Common myeloid progenitor, CD34-positive (primary cell): ENCODE measurements around the gene LRRC10.

ENCODE experiments used
- CTCF ChIA-PET: fragments of 350-600 bp; sonication (Branson Sonifier 250); formaldehyde crosslinking; loops from one replicate; lab custom pipeline; 2021; ENCODE audit warnings: antibody characterized with exemption; lab: Charles Lee
- POLR2A ChIA-PET: fragments of 350-600 bp; sonication (Branson Sonifier 250); formaldehyde crosslinking; loops from one replicate; lab custom pipeline; 2021; ENCODE audit warnings: antibody characterized with exemption; lab: Charles Lee
- DNase-seq, 3 donors: peaks; one replicate each; pipeline versions ENCODE4 v3.0.0 to v3.0.0-alpha.2; 2013
- H3K27ac ChIP-seq, 2 experiments: 1 replicate in 1 of 2; 2 replicates in 1 of 2; pipeline ENCODE4 v1.7.0; 2013; ENCODE audit warnings: inconsistent platforms in 2 of 2, low read length in 2 of 2, mild to moderate bottlenecking in 2 of 2, low read depth in 1 of 2, moderate library complexity in 1 of 2; ENCODE audit not compliant: severe bottlenecking in 2 of 2, insufficient read depth in 1 of 2, poor library complexity in 1 of 2
- H3K27me3 ChIP-seq, 5 experiments: replicated peaks in 2 of 5; 1 replicate in 3 of 5; 2 replicates in 2 of 5; pipeline versions ENCODE4 v1.6.1 to v1.7.0; 2013; ENCODE audit warnings: low read length in 4 of 5, mild to moderate bottlenecking in 2 of 5, moderate library complexity in 2 of 5, inconsistent platforms in 1 of 5; ENCODE audit not compliant: insufficient read depth in 5 of 5, control insufficient read depth in 4 of 5
- H3K36me3 ChIP-seq, 4 experiments: 1 replicate in 2 of 4; 2 replicates in 2 of 4; pipeline versions ENCODE4 v1.6.1 to v1.7.0; 2013; ENCODE audit warnings: low read length in 3 of 4, control low read depth in 1 of 4, mild to moderate bottlenecking in 1 of 4; ENCODE audit not compliant: control insufficient read depth in 4 of 4, insufficient read depth in 4 of 4
- H3K4me1 ChIP-seq, 4 experiments: 1 replicate in 3 of 4; 2 replicates in 1 of 4; pipeline versions ENCODE4 v1.6.1 to v1.7.1; 2013; ENCODE audit warnings: low read length in 3 of 4, mild to moderate bottlenecking in 3 of 4, control low read depth in 1 of 4, inconsistent platforms in 1 of 4, moderate library complexity in 1 of 4; ENCODE audit not compliant: control insufficient read depth in 4 of 4, insufficient read depth in 4 of 4; ENCODE audit errors: control extremely low read depth in 1 of 4
- H3K4me3 ChIP-seq, 7 experiments: 1 replicate in 4 of 7; 2 replicates in 3 of 7; pipeline versions ENCODE4 v1.5.1 to v1.7.0; 2013; ENCODE audit warnings: mild to moderate bottlenecking in 7 of 7, low read length in 6 of 7, moderate library complexity in 6 of 7, inconsistent platforms in 2 of 7, low read depth in 2 of 7, control low read depth in 1 of 7; ENCODE audit not compliant: insufficient read depth in 4 of 7, control insufficient read depth in 1 of 7; ENCODE audit errors: extremely low read depth in 1 of 7
- H3K9me3 ChIP-seq, 5 experiments: 1 replicate in 4 of 5; 2 replicates in 1 of 5; pipeline versions ENCODE4 v1.6.1 to v1.7.1; 2013; ENCODE audit warnings: low read length in 4 of 5, mild to moderate bottlenecking in 2 of 5, inconsistent platforms in 1 of 5, low read depth in 1 of 5, moderate library complexity in 1 of 5; ENCODE audit not compliant: control insufficient read depth in 4 of 5, insufficient read depth in 2 of 5; ENCODE audit errors: control extremely low read depth in 1 of 5
- WGBS: methylation state at CpG from one replicate; pipeline ENCODE4 v1.1.5; 2013; ENCODE audit not compliant: insufficient coverage; 5-methylcytosine and 5-hydroxymethylcytosine counted together

Gene LRRC10

DNA sequence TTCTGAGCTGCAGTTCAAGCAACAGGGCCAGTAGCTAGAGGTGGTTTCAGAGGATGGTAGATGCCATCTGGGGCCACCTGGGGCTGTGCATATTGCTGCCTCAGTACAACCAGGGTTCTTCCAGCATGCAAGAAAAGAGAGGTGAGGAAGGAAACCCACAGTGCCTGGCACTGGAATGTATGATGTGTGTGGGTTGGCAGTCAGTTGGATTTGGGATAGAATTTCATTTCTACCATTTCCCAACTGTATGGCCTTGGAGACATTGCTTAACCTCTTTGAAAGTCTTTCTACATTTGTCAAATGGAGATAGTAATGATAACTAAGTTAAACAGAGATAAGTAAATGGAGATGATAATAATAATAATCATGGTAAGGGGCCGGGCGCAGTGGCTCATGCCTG, 10.2 kb upstream of the LRRC10 start:
- Histone ChIP-seq H3K27ac (no peak overlapping the region), H3K27me3 (no peaks in the 10 kb centered on the region), H3K36me3 (no peaks in the 10 kb centered on the region), H3K4me1 (no peaks in the 10 kb centered on the region), H3K4me3 (no peak overlapping the region), H3K9me3 (no peaks in the 10 kb centered on the region)
- no peak for DNase-seq
- 100% methylated on average over 2 of the region's 2 CpGs for WGBS
- ChIA-PET CTCF (interaction anchor here (5.9 kb wide), 1 partner anchor 18 kb away, joined by 30 read pairs; no protein-coding TSS in a partner anchor), POLR2A (no interaction called here)

DNA sequence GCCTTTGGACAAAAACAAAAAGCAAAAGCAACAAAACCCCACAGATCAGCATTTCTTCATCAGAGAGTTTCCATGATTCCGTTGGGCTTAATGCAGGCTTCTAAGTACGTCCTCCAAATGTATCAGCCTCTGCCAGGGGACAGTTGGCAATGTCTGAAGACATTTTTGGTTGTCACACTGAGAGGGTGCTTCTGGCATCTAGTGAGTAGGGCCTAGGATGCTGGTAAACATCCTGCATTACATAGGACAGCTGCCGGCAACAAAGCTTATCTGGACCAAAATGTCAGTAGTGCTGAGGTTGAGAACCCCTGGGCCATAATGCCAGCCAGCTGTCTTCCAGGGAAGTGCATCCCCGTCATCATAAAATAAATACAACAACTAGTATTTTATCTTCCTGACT, 9.4 kb upstream of the LRRC10 start:
- Histone ChIP-seq H3K36me3 (no peaks in the 10 kb centered on the region), H3K9me3 (no peaks in the 10 kb centered on the region), H3K4me1 (no peaks in the 10 kb centered on the region), H3K27me3 (no peaks in the 10 kb centered on the region), H3K4me3 (no peak overlapping the region), H3K27ac (no peak overlapping the region)
- WGBS = 100% methylated on average over 2 of the region's 4 CpGs
- DNase-seq = no peak
- ChIA-PET POLR2A (no interaction called here), CTCF (interaction anchor here (5.9 kb wide), 1 partner anchor 19 kb away, joined by 30 read pairs; no protein-coding TSS in a partner anchor)

DNA sequence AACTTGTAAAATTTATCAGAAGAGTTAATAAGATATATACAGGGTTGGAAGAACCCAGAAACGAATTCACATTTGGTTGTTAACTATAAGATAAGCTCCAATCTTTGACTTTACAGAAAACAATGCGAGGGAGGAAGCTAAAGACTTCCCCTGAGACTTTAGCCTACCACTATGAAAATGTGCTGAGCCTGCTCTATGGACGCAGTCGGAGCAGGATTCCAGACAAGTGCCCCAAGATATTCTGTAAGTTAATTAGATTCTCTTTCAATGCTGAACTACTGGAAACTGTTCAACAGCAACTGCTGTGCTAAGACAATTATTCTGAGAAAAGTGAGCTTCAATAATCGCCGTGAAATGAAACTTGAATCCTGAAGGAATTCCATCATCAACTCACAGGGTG, 8.3 kb upstream of the LRRC10 start:
- Histone ChIP-seq H3K27me3 (no peaks in the 10 kb centered on the region), H3K9me3 (no peaks in the 10 kb centered on the region), H3K4me1 (no peaks in the 10 kb centered on the region), H3K27ac (no peak overlapping the region), H3K4me3 (no peak overlapping the region), H3K36me3 (no peaks in the 10 kb centered on the region)
- POLR2A ChIA-PET = no interaction called here
- CTCF ChIA-PET = interaction anchor here (1.1 to 5.9 kb wide), 2 partner anchors 20 to 230 kb away, joined by 4 to 30 read pairs; no protein-coding TSS in a partner anchor
- no peak for DNase-seq
- 64% methylated on average over 3 of the region's 6 CpGs for WGBS

DNA sequence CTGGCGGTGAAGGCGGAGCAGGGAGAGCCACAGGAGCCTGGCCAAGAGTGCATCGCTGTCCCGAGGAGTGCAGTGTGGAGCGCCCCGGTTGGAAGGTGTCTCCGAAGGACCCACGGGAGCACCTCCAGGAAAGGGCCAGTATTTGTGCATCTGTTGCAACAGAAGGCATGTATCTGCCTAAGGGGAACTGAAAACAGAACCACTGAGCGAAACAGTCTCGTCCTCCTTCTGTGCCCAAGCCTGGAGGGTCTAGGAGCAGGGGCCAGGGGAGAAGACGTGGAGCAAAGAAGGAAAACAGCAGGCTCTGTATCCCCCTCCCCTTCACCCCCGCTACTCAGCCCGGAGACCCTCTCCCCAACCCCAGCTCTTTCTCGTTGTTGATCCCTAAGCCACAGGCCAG, 5.3 kb upstream of the LRRC10 start:
- 94% methylated on average over 11 of the region's 14 CpGs for WGBS
- Histone ChIP-seq H3K9me3 (no peaks in the 10 kb centered on the region), H3K4me3 (no peak overlapping the region), H3K36me3 (no peaks in the 10 kb centered on the region), H3K27me3 (no peaks in the 10 kb centered on the region), H3K27ac (no peak overlapping the region), H3K4me1 (no peaks in the 10 kb centered on the region)
- ChIA-PET POLR2A (no interaction called here), CTCF (no interaction called here)
- DNase-seq = no peak

DNA sequence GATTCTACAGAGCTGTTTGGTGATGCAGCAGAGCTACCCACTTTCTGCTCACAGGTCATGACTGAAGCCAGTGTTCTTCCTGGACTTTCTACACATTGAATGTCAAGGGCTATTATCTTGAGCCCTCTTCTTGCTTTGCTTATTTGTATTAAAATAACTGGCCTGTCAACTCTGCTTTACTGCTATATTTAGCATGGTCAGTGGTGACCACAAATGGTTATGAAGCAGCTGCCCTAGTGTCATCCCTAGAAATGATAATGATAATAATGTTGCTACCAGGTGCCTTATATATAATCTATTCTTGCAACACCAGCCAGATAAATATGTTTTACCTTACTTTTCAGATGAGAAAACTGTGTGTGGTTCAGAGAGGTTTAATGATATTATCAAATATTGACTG, 2.6 kb upstream of the LRRC10 start:
- Histone ChIP-seq H3K27ac (no peak overlapping the region), H3K9me3 (no peaks in the 10 kb centered on the region), H3K4me1 (peaks cover 0 to 6% (median 0%) of the 10 kb centered on the region in 4 experiments), H3K36me3 (no peaks in the 10 kb centered on the region), H3K4me3 (no peak overlapping the region), H3K27me3 (no peaks in the 10 kb centered on the region)
- POLR2A ChIA-PET = no interaction called here
- no peak for DNase-seq
- CTCF ChIA-PET = no interaction called here

DNA sequence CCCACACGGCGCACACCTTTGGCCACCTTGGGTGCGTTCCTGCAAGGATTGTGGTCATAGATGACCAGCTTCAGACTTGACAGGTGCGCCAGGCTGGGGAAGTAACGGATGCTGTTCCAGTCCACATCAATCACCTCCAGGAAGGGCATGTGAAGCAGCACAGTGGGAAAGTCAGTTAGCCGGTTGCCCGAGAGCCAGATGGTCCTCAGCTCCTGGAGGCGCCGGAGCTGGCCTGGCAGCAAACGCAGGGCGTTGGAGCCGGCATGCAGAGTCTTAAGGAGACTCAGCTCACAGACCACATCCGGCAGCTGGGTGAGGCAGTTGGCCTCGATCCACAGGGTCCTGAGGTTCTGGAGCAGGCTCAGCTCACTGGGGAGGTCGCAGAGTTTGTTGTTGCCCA, 581 bp downstream of the LRRC10 start:
- H3K4me3 ChIP-seq = no peak overlapping the region
- H3K4me1 ChIP-seq = peaks cover 0 to 12% (median 1%) of the 10 kb centered on the region in 4 experiments
- 96% methylated on average over 15 of the region's 15 CpGs for WGBS
- DNase-seq = no peak
- ChIA-PET CTCF (interaction anchor here (0.8 to 2.0 kb wide), 2 partner anchors 19 to 223 kb away, joined by 3 to 5 read pairs; no protein-coding TSS in a partner anchor), POLR2A (no interaction called here)
- no peaks in the 10 kb centered on the region for H3K27me3 ChIP-seq
- H3K9me3 ChIP-seq = no peaks in the 10 kb centered on the region
- H3K27ac ChIP-seq = no peak overlapping the region
- H3K36me3 ChIP-seq = no peaks in the 10 kb centered on the region

DNA sequence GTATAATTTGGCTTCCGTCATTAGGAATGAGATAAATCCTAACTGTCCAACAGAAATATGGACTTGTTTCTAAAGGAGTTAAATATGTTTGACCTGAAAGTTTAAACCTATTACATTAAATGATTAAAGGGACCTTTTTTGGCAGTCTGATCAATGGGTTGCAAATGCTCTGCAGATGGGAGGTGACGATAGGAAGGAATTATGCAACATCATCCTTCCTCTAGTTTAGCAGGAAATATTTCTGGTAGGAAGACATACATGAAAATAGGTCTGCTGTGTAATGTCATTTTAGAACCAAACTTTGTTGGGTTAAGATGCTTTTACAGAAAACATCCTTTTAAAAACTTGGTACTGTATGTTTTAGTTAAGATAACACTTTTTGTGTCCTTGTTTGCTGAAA, 2.6 kb downstream of the LRRC10 start:
- Histone ChIP-seq H3K4me1 (peaks cover 0 to 12% (median 1%) of the 10 kb centered on the region in 4 experiments), H3K27ac (no peak overlapping the region), H3K9me3 (peaks cover 0 to 3% (median 0%) of the 10 kb centered on the region in 5 experiments), H3K27me3 (no peaks in the 10 kb centered on the region), H3K36me3 (peaks cover 0 to 5% (median 4%) of the 10 kb centered on the region in 4 experiments), H3K4me3 (no peak overlapping the region)
- ChIA-PET POLR2A (interaction anchor here (0.9 kb wide), 1 partner anchor 16 kb away, joined by 3 read pairs; no protein-coding TSS in a partner anchor), CTCF (no interaction called here)
- peak in 1 of 3 donors; percentile 28 for DNase-seq
- no CpG with 5 or more reads among the region's 2 CpGs for WGBS
